CD4-positive, alpha-beta T cell treated with Interleukin-2 at 100 ng/mL for 4 hours (primary cell): ENCODE measurements around the gene NUTM1.

Source experiments
- DNase-seq: peaks from one replicate; pipeline ENCODE4 v3.0.0-alpha.2; 2020; ENCODE audit warnings: low spot score

Gene NUTM1

GRCh38 chr15:34342737-34343575 is at the start of gene NUTM1, which contains the start of gene NOP10:
TSS of gene NUTM1 (plus strand) at chr15:34343315. CDS start at chr15:34343697, 382 bp downstream.
TSS of gene NOP10 (minus strand) at chr15:34343136. CDS start at chr15:34343073, 63 bp downstream.
- peak; percentile 93 for DNase-seq

- no peak for DNase-seq
Measured at GRCh38 chr15:34297059-34297458, 46.1 kb upstream of the NUTM1 start.

GRCh38 chr15:34301058-34301457 is 42.1 kb upstream of the NUTM1 start:
- no peak for DNase-seq

GRCh38 chr15:34304613-34305012 is 38.5 kb upstream of the NUTM1 start:
- no peak for DNase-seq

GRCh38 chr15:34311563-34311962 is 31.6 kb upstream of the NUTM1 start:
- no peak for DNase-seq

- no peak for DNase-seq
Measured at GRCh38 chr15:34314491-34315490, 28.3 kb upstream of the NUTM1 start.

GRCh38 chr15:34318277-34319079 is 24.6 kb upstream of the NUTM1 start:
- peak; percentile 35 for DNase-seq

- DNase-seq = no peak
Measured at GRCh38 chr15:34323217-34323616, 19.9 kb upstream of the NUTM1 start.

- no peak for DNase-seq
Measured at GRCh38 chr15:34324933-34325332, 18.2 kb upstream of the NUTM1 start.

GRCh38 chr15:34325368-34325767 is 17.7 kb upstream of the NUTM1 start:
- DNase-seq = no peak

GRCh38 chr15:34327906-34328305 is 15.2 kb upstream of the NUTM1 start:
- no peak for DNase-seq

GRCh38 chr15:34329006-34329405 is 14.1 kb upstream of the NUTM1 start:
- no peak for DNase-seq

GRCh38 chr15:34330279-34330678 is 12.8 kb upstream of the NUTM1 start:
- DNase-seq = no peak

- DNase-seq = peak; percentile 63
Measured at GRCh38 chr15:34331809-34332208, 11.3 kb upstream of the NUTM1 start.

GRCh38 chr15:34332553-34333120 is 10.5 kb upstream of the NUTM1 start:
- DNase-seq = no peak

- no peak for DNase-seq
Measured at GRCh38 chr15:34334672-34335071, 8.4 kb upstream of the NUTM1 start.

- peak; percentile 55 for DNase-seq
Measured at GRCh38 chr15:34335176-34336032, 7.7 kb upstream of the NUTM1 start.

GRCh38 chr15:34336231-34336990 is 6.7 kb upstream of the NUTM1 start:
- DNase-seq = peak; percentile 57

GRCh38 chr15:34336991-34337556 is 6.0 kb upstream of the NUTM1 start:
- DNase-seq = peak; percentile 25
